ENCODE data around the gene DES.

GRCh38 chr2:219422952-219423534, 4.9 kb downstream of the DES start:
- TF ChIP-seq, protein P1, sequence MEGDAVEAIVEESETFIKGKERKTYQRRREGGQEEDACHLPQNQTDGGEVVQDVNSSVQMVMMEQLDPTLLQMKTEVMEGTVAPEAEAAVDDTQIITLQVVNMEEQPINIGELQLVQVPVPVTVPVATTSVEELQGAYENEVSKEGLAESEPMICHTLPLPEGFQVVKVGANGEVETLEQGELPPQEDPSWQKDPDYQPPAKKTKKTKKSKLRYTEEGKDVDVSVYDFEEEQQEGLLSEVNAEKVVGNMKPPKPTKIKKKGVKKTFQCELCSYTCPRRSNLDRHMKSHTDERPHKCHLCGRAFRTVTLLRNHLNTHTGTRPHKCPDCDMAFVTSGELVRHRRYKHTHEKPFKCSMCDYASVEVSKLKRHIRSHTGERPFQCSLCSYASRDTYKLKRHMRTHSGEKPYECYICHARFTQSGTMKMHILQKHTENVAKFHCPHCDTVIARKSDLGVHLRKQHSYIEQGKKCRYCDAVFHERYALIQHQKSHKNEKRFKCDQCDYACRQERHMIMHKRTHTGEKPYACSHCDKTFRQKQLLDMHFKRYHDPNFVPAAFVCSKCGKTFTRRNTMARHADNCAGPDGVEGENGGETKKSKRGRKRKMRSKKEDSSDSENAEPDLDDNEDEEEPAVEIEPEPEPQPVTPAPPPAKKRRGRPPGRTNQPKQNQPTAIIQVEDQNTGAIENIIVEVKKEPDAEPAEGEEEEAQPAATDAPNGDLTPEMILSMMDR (IDR thresholded peaks at IDR 0.05): no peak
- TF ChIP-seq POLR2A (IDR thresholded peaks at IDR 0.05): no peak
